ENCODE measurements around the gene CYP3A7. TPM values are rescaled to one million over a fixed set of nuclear protein-coding genes. Genes with fewer than 3 reads are reported as not detected.

CYP3A7 gene
- total RNA-seq, 2 donors from 2014 or later: 1.3 TPM; not detected in 1

DNA sequence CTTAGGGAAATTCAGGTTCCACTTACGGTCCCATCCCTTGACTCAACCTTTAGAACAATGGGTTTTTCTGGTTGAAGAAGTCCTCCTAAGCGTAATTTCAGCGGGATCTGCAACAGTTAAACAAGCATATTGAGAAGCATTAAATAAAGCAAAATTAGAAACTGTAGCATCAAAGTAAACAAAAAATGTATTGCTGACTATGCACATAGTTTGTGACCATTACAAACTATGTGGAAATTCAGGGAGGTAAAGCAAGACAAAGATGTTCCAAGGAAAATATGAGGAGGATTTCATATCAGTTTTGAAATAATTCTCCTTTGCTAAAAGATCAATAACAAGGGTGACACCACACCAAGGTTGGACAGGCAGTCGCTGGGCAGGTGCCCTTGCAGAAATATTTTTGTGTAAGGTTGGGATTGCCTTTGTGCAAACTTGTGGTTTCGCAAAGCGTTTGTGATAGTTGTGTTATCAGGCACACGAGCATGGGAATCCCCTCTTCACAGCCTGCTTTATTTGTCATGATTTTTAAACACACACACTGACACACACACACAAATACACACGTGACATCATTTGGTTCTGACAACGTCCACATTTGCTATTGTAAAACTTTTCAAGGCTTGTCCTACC, 49.8 kb downstream of the CYP3A7 start:
- H3K9me3 ChIP-seq: no peaks in the 10 kb centered on the region
- no peaks in the 10 kb centered on the region for H3K4me1 ChIP-seq
- no peaks in the 10 kb centered on the region for H3K36me3 ChIP-seq (replicated peaks in 1 of 2; ENCODE audit: insufficient read depth in 1 of 2, low read depth in 2 of 2)
- no peaks in the 10 kb centered on the region for H3K27me3 ChIP-seq
- no peak for TF ChIP-seq POLR2A (IDR thresholded peaks at IDR 0.05)
- TF ChIP-seq, protein P1, sequence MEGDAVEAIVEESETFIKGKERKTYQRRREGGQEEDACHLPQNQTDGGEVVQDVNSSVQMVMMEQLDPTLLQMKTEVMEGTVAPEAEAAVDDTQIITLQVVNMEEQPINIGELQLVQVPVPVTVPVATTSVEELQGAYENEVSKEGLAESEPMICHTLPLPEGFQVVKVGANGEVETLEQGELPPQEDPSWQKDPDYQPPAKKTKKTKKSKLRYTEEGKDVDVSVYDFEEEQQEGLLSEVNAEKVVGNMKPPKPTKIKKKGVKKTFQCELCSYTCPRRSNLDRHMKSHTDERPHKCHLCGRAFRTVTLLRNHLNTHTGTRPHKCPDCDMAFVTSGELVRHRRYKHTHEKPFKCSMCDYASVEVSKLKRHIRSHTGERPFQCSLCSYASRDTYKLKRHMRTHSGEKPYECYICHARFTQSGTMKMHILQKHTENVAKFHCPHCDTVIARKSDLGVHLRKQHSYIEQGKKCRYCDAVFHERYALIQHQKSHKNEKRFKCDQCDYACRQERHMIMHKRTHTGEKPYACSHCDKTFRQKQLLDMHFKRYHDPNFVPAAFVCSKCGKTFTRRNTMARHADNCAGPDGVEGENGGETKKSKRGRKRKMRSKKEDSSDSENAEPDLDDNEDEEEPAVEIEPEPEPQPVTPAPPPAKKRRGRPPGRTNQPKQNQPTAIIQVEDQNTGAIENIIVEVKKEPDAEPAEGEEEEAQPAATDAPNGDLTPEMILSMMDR (IDR thresholded peaks at IDR 0.05): no peak
- DNase-seq (no peak), ATAC-seq (no peak)
- intact Hi-C loops (cut with DNase I): no loop called here
- WGBS, 2 donors: 83 to 87% methylated on average over 9 of the region's 9 CpGs
- H3K4me3 ChIP-seq: no peak overlapping the region
- no peak overlapping the region for H3K27ac ChIP-seq

DNA sequence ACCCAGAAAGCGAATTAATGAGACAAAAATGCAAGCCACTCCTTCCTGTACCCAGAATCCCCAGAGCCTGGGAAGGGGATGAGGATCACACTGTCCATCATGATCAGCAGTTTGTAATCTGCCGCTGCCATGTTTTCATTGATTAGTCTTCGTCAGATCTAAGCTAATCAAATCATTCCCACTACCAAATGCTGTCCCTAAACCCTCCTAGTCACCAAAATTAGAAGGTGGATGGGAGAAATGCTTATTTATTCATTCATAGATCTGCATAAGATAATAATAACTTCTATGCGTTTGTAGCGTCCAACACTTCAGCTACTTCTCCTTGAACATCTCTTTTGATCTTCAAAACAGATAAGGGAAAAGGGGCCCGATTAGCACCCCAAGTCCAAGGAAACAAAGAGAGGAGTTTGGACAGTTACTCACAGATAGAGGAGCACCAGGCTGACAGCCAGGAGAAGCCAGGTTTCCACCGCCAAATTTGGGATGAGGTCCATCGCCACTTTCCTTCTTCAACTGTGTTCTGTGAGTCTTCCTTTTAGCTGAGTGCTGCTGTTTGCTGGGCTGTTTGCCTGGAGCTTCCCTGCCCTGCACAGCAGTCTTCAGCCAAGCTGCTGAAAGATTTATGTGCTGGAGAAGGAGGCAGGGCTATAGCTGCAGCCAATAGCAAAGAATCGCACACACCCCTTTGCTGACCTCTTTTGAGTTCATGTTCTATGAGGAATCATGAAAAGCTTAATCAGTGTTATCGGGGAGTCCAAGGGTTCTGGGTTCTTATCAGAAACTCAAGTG, 55.4 kb downstream of the CYP3A7 start, which contains the start of gene CYP3A5:
CYP3A5 (minus strand) TSS at position 597 of the 792 bp plus-strand sequence; CDS start at position 497, 100 bp downstream.
- DNase-seq (peak; percentile 79 to 86 (median 83)), ATAC-seq (peak; percentile 87)
- WGBS, 2 donors: 45% methylated on average over 10 of the region's 10 CpGs
- TF ChIP-seq, protein P1 (IDR thresholded peaks at IDR 0.05): no peak
- TF ChIP-seq POLR2A (IDR thresholded peaks at IDR 0.05): peak; percentile 62 to 99 (median 97)
- no peaks in the 10 kb centered on the region for H3K27me3 ChIP-seq
- peaks cover 35% of the 10 kb centered on the region for H3K4me1 ChIP-seq
- intact Hi-C loops (cut with DNase I): no loop called here
- H3K4me3 ChIP-seq: peak within 1 kb of the TSS; percentile 30 to 33
- no peaks in the 10 kb centered on the region for H3K9me3 ChIP-seq
- H3K27ac ChIP-seq: peak within 1 kb of the TSS; percentile 52 to 78 (median 64)
- H3K36me3 ChIP-seq (replicated peaks in 1 of 2; ENCODE audit: insufficient read depth in 1 of 2, low read depth in 2 of 2): peaks cover 0 to 2% of the 10 kb centered on the region in 2 donors

DNA sequence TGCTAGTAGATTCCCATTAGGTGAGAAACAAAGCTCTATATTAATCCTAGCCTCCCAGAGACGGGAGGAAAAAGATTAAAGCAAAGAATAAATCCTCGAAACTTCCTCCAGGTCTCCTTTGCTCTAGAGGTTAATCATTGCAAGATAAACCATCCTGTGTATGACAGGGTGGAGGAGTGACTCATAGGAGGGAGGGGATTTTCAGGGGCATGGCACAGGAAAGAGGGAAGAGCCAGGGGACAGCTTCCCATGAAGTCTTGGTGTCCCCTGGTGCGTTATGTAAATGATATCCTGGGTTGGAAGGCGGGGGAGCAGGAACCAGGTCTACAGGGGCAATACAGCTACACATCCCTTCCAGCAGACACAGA, 56.0 kb downstream of the CYP3A7 start:
- Histone ChIP-seq H3K27me3 (no peaks in the 10 kb centered on the region), H3K9me3 (no peaks in the 10 kb centered on the region), H3K4me3 (peak overlapping the region; percentile 30 to 33), H3K36me3 (replicated peaks in 1 of 2; ENCODE audit: insufficient read depth in 1 of 2, low read depth in 2 of 2) (peaks cover 4 to 5% of the 10 kb centered on the region in 2 donors), H3K27ac (peak overlapping the region; percentile 52 to 78 (median 64)), H3K4me1 (peaks cover 40% of the 10 kb centered on the region)
- intact Hi-C loops (cut with DNase I): no loop called here
- WGBS, 2 donors: 37 to 45% methylated on average over 4 of the region's 4 CpGs
- DNase-seq (peak; percentile 33 to 66 (median 50)), ATAC-seq (peak; percentile 79)
- TF ChIP-seq, protein P1 (IDR thresholded peaks at IDR 0.05): peak in 2 of 7 experiments; percentile 8 to 25
- TF ChIP-seq POLR2A (IDR thresholded peaks at IDR 0.05): no peak

DNA sequence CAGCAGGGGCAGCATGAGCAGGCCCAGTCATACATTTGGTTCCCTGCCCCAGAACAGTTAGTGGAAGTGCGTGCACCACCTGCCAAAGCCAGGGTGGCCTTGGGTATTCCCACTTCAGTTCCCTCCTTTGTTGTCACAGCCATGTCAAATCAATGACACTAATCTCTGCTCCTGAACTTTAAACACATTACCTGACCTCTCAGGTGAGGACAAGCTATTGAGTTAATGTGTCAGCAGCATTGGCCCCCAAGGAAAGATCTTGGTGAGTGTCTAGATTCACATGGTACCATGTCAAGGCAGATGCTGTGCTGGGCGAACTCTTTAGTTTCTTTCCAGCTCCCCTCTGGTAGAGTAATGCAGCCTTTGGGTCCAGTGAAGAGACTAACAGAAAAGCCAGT, 57.3 kb downstream of the CYP3A7 start:
- intact Hi-C loops (cut with DNase I): no loop called here
- WGBS, 2 donors: 52 to 58% methylated on average over 2 of the region's 2 CpGs
- peaks cover 9 to 12% of the 10 kb centered on the region in 2 donors for H3K36me3 ChIP-seq (replicated peaks in 1 of 2; ENCODE audit: insufficient read depth in 1 of 2, low read depth in 2 of 2)
- ATAC-seq (peak; percentile 8), DNase-seq (peak in 2 of 4 donors; percentile 34)
- TF ChIP-seq, protein P1 (IDR thresholded peaks at IDR 0.05): no peak
- TF ChIP-seq POLR2A (IDR thresholded peaks at IDR 0.05): no peak
- peak overlapping the region in 3 of 4 donors; percentile 54 to 78 (median 74) for H3K27ac ChIP-seq
- H3K4me1 ChIP-seq: peaks cover 40% of the 10 kb centered on the region
- no peak overlapping the region for H3K4me3 ChIP-seq
- no peaks in the 10 kb centered on the region for H3K9me3 ChIP-seq
- H3K27me3 ChIP-seq: no peaks in the 10 kb centered on the region
